ENCODE measurements around the gene OGDHL. TPM values are rescaled to one million over a fixed set of nuclear protein-coding genes. Genes with fewer than 3 reads are reported as not detected.

Gene OGDHL
- total RNA-seq, 1 donor from 2014 or later = not detected

DNA sequence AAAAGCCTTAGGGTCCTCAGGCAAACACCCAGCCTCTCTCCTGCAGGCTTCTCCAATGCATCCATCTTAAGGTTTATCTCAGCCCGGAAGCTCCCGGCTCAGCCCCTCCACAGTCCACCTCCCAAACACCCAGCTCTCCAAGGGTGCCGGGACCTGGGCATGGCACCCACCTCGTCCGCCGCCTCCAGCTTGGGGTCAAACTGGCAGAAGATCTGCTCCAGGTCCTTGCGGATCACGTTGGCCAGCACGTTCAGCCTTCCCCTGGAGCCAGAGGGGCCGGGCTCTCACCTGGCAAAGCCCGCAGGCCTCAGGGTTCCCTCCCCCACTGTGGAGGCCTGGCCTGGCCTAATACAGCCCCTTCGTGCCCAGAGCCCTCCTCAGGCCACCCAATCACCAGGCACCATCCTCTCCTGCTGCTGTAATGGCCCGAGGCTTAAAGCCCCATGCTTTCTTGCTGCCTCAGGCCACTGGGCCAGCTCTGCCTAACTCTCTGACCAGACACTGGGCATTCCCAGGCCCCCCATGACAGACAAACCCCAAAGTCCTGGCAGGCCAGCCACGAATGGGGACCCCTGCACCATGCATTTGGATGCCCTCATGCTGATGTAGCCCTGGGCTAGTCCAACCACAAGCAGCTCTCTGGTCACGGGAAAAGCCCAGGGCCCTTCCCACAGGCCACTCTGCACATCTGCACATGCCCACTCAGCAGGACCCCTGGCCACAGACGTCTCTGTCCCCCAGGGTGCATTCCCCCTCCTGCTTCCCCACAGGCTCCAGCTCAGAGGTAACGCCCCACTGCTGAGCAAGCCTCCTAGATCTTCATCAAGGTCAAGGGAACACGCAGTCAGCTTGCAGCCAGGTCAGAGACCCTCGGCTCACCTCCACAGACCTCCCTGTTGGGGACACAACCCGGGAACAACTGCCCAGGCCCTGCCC, 12.3 kb downstream of the OGDHL start:
- intact Hi-C loops (cut with DNase I) = no loop called here
- Histone ChIP-seq H3K36me3 (no peaks in the 10 kb centered on the region), H3K27me3 (no peaks in the 10 kb centered on the region), H3K9me3 (no peaks in the 10 kb centered on the region), H3K4me3 (no peak overlapping the region), H3K4me1 (no peaks in the 10 kb centered on the region), H3K27ac (no peak overlapping the region)
- DNase-seq (ENCODE audit: low spot score in 2 of 2) = peak in 1 of 2 donors; percentile 46
- TF ChIP-seq, protein P1, sequence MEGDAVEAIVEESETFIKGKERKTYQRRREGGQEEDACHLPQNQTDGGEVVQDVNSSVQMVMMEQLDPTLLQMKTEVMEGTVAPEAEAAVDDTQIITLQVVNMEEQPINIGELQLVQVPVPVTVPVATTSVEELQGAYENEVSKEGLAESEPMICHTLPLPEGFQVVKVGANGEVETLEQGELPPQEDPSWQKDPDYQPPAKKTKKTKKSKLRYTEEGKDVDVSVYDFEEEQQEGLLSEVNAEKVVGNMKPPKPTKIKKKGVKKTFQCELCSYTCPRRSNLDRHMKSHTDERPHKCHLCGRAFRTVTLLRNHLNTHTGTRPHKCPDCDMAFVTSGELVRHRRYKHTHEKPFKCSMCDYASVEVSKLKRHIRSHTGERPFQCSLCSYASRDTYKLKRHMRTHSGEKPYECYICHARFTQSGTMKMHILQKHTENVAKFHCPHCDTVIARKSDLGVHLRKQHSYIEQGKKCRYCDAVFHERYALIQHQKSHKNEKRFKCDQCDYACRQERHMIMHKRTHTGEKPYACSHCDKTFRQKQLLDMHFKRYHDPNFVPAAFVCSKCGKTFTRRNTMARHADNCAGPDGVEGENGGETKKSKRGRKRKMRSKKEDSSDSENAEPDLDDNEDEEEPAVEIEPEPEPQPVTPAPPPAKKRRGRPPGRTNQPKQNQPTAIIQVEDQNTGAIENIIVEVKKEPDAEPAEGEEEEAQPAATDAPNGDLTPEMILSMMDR (IDR thresholded peaks at IDR 0.05) = no peak

- Histone ChIP-seq H3K9me3 (no peaks in the 10 kb centered on the region), H3K27ac (no peak overlapping the region), H3K4me1 (no peaks in the 10 kb centered on the region), H3K27me3 (no peaks in the 10 kb centered on the region), H3K36me3 (no peaks in the 10 kb centered on the region), H3K4me3 (no peak overlapping the region)
- peak in 1 of 2 donors; percentile 24 for DNase-seq (ENCODE audit: low spot score in 2 of 2)
- intact Hi-C loops (cut with DNase I) = no loop called here
- TF ChIP-seq, protein P1 (IDR thresholded peaks at IDR 0.05) = no peak
Measured at GRCh38 chr10:49749144-49749543, 13.0 kb downstream of the OGDHL start.

GRCh38 chr10:49748006-49748405, 14.1 kb downstream of the OGDHL start:
- Histone ChIP-seq H3K9me3 (no peaks in the 10 kb centered on the region), H3K4me1 (no peaks in the 10 kb centered on the region), H3K27ac (no peak overlapping the region), H3K4me3 (no peak overlapping the region), H3K36me3 (no peaks in the 10 kb centered on the region), H3K27me3 (no peaks in the 10 kb centered on the region)
- TF ChIP-seq, protein P1 (IDR thresholded peaks at IDR 0.05) = no peak
- DNase-seq (ENCODE audit: low spot score in 2 of 2) = peak in 1 of 2 donors; percentile 50
- intact Hi-C loops (cut with DNase I) = no loop called here

DNA sequence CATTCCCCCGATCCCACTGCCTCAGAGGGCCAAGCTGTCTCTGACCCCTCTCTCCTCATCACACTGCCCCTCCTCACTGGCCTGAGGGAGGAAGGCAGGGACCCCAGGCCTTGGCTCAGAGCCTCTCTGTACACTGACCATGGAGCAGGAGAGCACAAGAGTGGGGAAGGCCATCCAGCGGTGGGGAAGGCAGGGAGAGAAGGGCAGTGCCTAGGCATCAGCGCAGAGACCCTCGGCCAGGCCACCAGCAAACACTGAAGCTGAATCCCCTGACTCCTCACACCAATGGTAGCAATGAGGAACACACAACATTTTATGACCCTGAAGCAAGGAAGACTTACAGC, 14.8 kb downstream of the OGDHL start:
- Histone ChIP-seq H3K4me3 (no peak overlapping the region), H3K9me3 (no peaks in the 10 kb centered on the region), H3K4me1 (no peaks in the 10 kb centered on the region), H3K36me3 (no peaks in the 10 kb centered on the region), H3K27ac (no peak overlapping the region), H3K27me3 (no peaks in the 10 kb centered on the region)
- intact Hi-C loops (cut with DNase I) = no loop called here
- peak in 1 of 2 donors; percentile 28 for DNase-seq (ENCODE audit: low spot score in 2 of 2)
- TF ChIP-seq, protein P1 (IDR thresholded peaks at IDR 0.05) = no peak

DNA sequence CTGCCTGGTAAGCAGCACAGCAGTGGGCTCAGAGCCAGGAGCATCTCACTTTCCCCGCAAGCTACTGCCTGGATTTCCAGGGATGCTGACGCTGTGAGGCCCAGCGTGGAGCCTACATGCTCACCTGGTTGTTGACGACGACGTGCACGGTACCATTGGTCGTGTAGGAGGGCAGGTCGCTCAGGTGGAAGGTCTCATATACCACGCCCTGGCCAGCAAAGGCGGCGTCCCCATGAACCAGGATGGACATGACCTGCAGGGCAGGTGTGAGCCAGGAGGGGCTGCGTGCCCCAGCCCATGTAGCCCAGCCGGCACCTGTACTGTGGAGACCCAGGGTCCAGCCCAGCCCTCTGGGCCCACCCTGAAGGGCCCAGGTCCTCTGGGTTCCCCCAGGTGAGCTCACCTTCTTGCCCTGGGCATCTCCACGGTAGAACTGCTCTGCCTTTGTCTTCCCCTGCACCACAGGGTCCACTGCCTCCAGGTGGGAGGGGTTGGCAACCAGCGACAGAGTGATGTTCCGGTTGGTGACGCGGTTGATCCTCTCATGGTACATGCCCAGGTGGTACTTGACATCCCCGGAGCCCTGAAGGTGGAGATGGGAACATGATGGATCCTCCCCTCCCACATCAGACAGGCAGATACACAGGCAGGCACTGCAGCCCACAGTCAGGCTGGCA, 15.4 kb downstream of the OGDHL start:
- no peaks in the 10 kb centered on the region for H3K9me3 ChIP-seq
- intact Hi-C loops (cut with DNase I) = no loop called here

More for the DNA sequence above, 15.4 kb downstream of the OGDHL start:
- H3K4me1 ChIP-seq = no peaks in the 10 kb centered on the region
- no peak overlapping the region for H3K4me3 ChIP-seq
- H3K36me3 ChIP-seq = no peaks in the 10 kb centered on the region
- H3K27ac ChIP-seq = no peak overlapping the region
- DNase-seq (ENCODE audit: low spot score in 2 of 2) = peak in 1 of 2 donors; percentile 49
- TF ChIP-seq, protein P1 (IDR thresholded peaks at IDR 0.05) = no peak
- H3K27me3 ChIP-seq = no peaks in the 10 kb centered on the region
